HG03066 (cell line): Measurements from ENCODE around the gene RAB5A.
"Not testable (repeated sequence)": the region's sequence is repeated elsewhere in the genome, so short reads cannot be mapped to it uniquely, and the experiment has no call there.

ENCODE experiments used
- ATAC-seq: cut with Tn5 transposase; IDR thresholded peaks from one replicate; pipeline ENCODE4 v1.9.1; 2021; ENCODE audit warnings: low read depth; ENCODE audit not compliant: unreplicated experiment

RAB5A gene

GRCh38 chr3:20022954-20023622 is 76.2 kb downstream of the RAB5A start:
- no peak for ATAC-seq

- no peak for ATAC-seq
These were observed 76.9 kb downstream of the RAB5A start for GRCh38 chr3:20023623-20024405.

DNA sequence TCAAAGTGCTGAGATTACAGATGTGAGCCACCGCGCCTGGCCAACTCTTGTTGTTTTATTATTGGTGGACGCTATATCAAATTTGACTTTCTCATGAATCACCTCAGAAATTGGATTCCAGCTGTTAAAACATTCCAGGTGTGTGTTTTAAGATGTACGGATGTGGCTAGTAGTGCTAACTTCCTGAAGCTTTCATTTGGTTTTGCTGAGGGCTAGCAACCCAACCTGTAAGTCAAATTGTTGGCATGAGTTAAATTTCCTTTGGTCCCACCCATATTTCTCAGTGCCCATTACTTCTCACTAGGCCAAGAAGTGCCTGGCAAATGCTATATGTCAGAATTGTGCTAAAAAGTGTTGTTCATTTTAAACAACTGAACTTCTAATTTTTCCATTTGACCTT is 80.2 kb downstream of the RAB5A start:
- no peak for ATAC-seq

GRCh38 chr3:20028905-20029331 is 82.0 kb downstream of the RAB5A start:
- ATAC-seq: no peak

DNA sequence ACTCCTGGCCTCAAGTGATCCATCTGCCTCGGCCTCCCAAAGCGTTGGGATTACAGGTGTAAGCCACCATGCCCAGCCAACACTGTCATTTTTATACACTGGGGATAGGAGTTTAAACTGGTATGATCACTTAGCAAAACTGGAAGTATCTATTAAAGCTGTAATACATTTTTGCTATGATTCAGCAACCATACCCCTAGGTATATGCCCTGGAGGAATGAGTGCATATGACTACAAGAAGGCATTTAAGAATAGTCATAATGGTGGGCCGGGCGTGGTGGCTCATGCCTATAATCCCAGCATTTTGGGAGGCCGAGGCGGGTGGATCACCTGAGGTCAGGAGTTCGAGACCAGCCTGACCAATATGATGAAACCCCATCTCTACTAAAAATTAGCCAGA is 85.0 kb downstream of the RAB5A start:
- ATAC-seq: not testable (repeated sequence)
